SU-DHL-6 (cell line): ENCODE data around the gene NKX2-3.

Source experiments
- H2AFZ ChIP-seq: fragments of 200-600 bp; sonication (generic); 2 replicates; pipeline ENCODE4 v1.6.1; 2014; ENCODE audit warnings: low read depth, mild to moderate bottlenecking, moderate library complexity, mixed read lengths, antibody characterized with exemption, low read length; ENCODE audit not compliant: severe bottlenecking
- H3F3A ChIP-seq: fragments of 200-600 bp; shearing (Covaris generic); 2 replicates; pipeline ENCODE4 v1.6.0; 2016; ENCODE audit warnings: antibody characterized with exemption, mild to moderate bottlenecking; ENCODE audit not compliant: insufficient read depth
- H3K27ac ChIP-seq: fragments of 200-600 bp; sonication (generic); 2 replicates; pipeline ENCODE4 v1.5.1; 2016; ENCODE audit warnings: low read depth, mild to moderate bottlenecking, low read length, moderate library complexity, mixed read lengths
- H3K27me3 ChIP-seq: fragments of 200-600 bp; sonication (generic), shearing (Covaris generic); 2 replicates; pipeline ENCODE4 v1.6.0; 2014; ENCODE audit warnings: mild to moderate bottlenecking, low read length
- H3K36me3 ChIP-seq: fragments of 200-600 bp; sonication (generic); 2 replicates; pipeline ENCODE4 v1.6.1; 2014; ENCODE audit warnings: mild to moderate bottlenecking, low read length, mixed read lengths
- H3K4me2 ChIP-seq: fragments of 300-600, 200-600 bp; shearing (Covaris generic), sonication (generic); 2 replicates; pipeline ENCODE4 v1.6.0; 2014; ENCODE audit warnings: low read length, low read depth, mild to moderate bottlenecking; ENCODE audit not compliant: poor library complexity, severe bottlenecking
- H3K4me3 ChIP-seq: fragments of 200-600 bp; sonication (generic); 2 replicates; pipeline ENCODE4 v1.5.1; 2014; ENCODE audit warnings: antibody characterized with exemption, low read length, mild to moderate bottlenecking, mixed read lengths; ENCODE audit not compliant: insufficient read depth, poor library complexity, severe bottlenecking
- H3K79me2 ChIP-seq: fragments of 200-600 bp; sonication (generic); 2 replicates; pipeline ENCODE4 v1.6.1; 2014; ENCODE audit warnings: mild to moderate bottlenecking, low read length, moderate library complexity; ENCODE audit not compliant: insufficient read depth
- H3K9ac ChIP-seq: fragments of 200-600 bp; sonication (generic); 2 replicates; pipeline ENCODE4 v1.7.0; 2014; ENCODE audit warnings: mild to moderate bottlenecking, low read length
- H3K9me2 ChIP-seq: fragments of 200-600 bp; sonication (generic); replicated peaks from 2 replicates; pipeline ENCODE4 v1.6.1; 2014; ENCODE audit warnings: low read length; ENCODE audit not compliant: insufficient read depth
- H3K9me3 ChIP-seq: fragments of 200-600 bp; sonication (generic); 2 replicates; pipeline ENCODE4 v1.6.1; 2014; ENCODE audit warnings: low read length, mixed read lengths; ENCODE audit not compliant: insufficient read depth
- H4K20me1 ChIP-seq: fragments of 200-600 bp; sonication (generic); 2 replicates; pipeline ENCODE4 v1.6.1; 2014; ENCODE audit warnings: low read depth, mild to moderate bottlenecking, antibody characterized with exemption, low read length, moderate library complexity, mixed read lengths
- CTCF ChIP-seq: fragments of 200-600 bp; sonication (generic); IDR thresholded peaks from one replicate; pipeline ENCODE4 v1.5.1; 2017; ENCODE audit warnings: antibody characterized with exemption, mild to moderate bottlenecking, low read length, moderate library complexity; ENCODE audit not compliant: insufficient read depth, poor library complexity, severe bottlenecking
- EZH2phosphoT487 ChIP-seq: fragments of 200-600 bp; sonication (generic), shearing (Covaris generic); conservative IDR thresholded peaks from 2 replicates; pipeline ENCODE4 v1.6.1; 2018; ENCODE audit warnings: mild to moderate bottlenecking, antibody characterized with exemption, low read length, moderate library complexity, mixed read lengths

The NKX2-3 gene

GRCh38 chr10:99533496-99534449 lies 1.0 kb downstream of the NKX2-3 start:
- no peak overlapping the region for H3K4me2 ChIP-seq
- no peak overlapping the region for H3K9ac ChIP-seq
- H3K27me3 ChIP-seq = no peaks in the 10 kb centered on the region
- no peak overlapping the region for H3K4me3 ChIP-seq
- H3K27ac ChIP-seq = no peak overlapping the region
- no peaks in the 10 kb centered on the region for H3F3A ChIP-seq
- no peaks in the 10 kb centered on the region for H3K79me2 ChIP-seq
- H3K36me3 ChIP-seq = no peaks in the 10 kb centered on the region
- no peaks in the 10 kb centered on the region for H3K9me3 ChIP-seq
- no peaks in the 10 kb centered on the region for H3K9me2 ChIP-seq
- H2AFZ ChIP-seq = no peak overlapping the region
- TF ChIP-seq CTCF = no peak
- TF ChIP-seq EZH2phosphoT487 = no peak
- H4K20me1 ChIP-seq = no peaks in the 10 kb centered on the region

- Histone ChIP-seq H2AFZ (no peak overlapping the region), H3K27me3 (no peaks in the 10 kb centered on the region)
Measured at GRCh38 chr10:99534450-99534938, 1.8 kb downstream of the NKX2-3 start.

GRCh38 chr10:99534939-99535763 lies 2.4 kb downstream of the NKX2-3 start:
- H3K27ac ChIP-seq = no peak overlapping the region
- H3K79me2 ChIP-seq = no peaks in the 10 kb centered on the region
- no peaks in the 10 kb centered on the region for H3K9me3 ChIP-seq
- H3K27me3 ChIP-seq = no peaks in the 10 kb centered on the region
- H3K9me2 ChIP-seq = no peaks in the 10 kb centered on the region
- H3K4me2 ChIP-seq = no peak overlapping the region
- H3K4me3 ChIP-seq = no peak overlapping the region
- no peaks in the 10 kb centered on the region for H3K36me3 ChIP-seq
- H3F3A ChIP-seq = no peaks in the 10 kb centered on the region
- H2AFZ ChIP-seq = no peak overlapping the region
- TF ChIP-seq EZH2phosphoT487 (no peak), CTCF (no peak)
- H4K20me1 ChIP-seq = no peaks in the 10 kb centered on the region
- no peak overlapping the region for H3K9ac ChIP-seq

More at GRCh38 chr10:99534450-99534938, 1.8 kb downstream of the NKX2-3 start:
- H3K4me2 ChIP-seq = no peak overlapping the region
- no peak overlapping the region for H3K9ac ChIP-seq
- TF ChIP-seq CTCF = no peak
- no peak for TF ChIP-seq EZH2phosphoT487
- no peaks in the 10 kb centered on the region for H3K36me3 ChIP-seq
- no peak overlapping the region for H3K27ac ChIP-seq
- no peaks in the 10 kb centered on the region for H4K20me1 ChIP-seq
- H3K9me3 ChIP-seq = no peaks in the 10 kb centered on the region
- no peak overlapping the region for H3K4me3 ChIP-seq
- no peaks in the 10 kb centered on the region for H3K9me2 ChIP-seq
- H3F3A ChIP-seq = no peaks in the 10 kb centered on the region
- H3K79me2 ChIP-seq = no peaks in the 10 kb centered on the region
